ENCODE measurements around the gene KRT12. TPM values are rescaled to one million over a fixed set of nuclear protein-coding genes. Genes with fewer than 3 reads are reported as not detected.

KRT12 gene
- total and polyA plus RNA-seq, 9 of the 15 experiments (the other 6 are each of a cell fraction or from before 2014, with no cell fraction given): 0.18 to 7.0 (median 2.2) TPM

DNA sequence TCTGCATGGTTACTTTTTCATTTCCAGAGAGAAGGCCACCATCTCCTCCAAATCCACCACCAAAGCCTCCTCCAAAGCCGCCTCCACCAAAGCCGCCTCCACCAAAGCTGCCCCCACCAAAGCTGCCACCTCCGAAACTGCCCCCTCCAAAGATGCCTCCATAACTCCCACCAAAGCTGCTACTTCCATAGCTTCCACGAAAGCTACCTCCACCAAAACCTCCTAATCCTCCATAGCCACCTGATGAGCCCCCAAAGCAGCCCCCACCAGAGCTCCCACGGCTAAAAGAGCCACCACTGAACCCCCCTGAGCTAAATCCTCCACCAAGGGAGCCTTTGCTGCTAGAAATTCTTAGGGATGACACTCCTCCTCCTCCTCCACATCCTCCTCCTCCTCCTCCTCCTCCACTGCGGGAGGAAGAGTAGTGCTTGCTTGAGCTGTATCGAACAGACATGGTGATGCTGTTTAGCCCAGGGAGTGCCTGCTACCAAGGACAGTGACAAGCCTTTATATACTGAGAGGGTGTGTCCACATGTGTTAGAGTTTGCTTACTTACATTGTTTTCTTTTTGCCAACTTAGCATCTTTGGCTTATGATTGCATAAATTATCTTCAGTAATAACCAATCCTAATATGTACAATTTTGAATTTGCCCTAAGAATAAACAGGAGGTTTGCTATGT lies 44.8 kb downstream of the KRT12 start, which contains the start of gene KRT10 (continued):
- TF ChIP-seq SMARCA4 (IDR thresholded peaks at IDR 0.05) (0 out of 2 replicates have a peak, but pooled peaks have one; percentile 13), FOXK2 (conservative IDR thresholded peaks at IDR 0.05 in 1 of 2, IDR thresholded peaks at IDR 0.05 in 1 of 2; ENCODE audit: low read depth in 2 of 2) (peak; percentile 25 to 29; a peak in 2 of 4 replicates), NUFIP1 (IDR thresholded peaks at IDR 0.05; ENCODE audit: partially characterized antibody) (no peak), ZNF785 (CRISPR knock-in tag; IDR thresholded peaks at IDR 0.05) (no peak), ZNF263 (CRISPR knock-in tag; IDR thresholded peaks at IDR 0.05; ENCODE audit: borderline replicate concordance) (peak; percentile 88), RFX1 (IDR thresholded peaks at IDR 0.05) (no peak), MITF (IDR thresholded peaks at IDR 0.05) (no peak), SLC30A9 (CRISPR knock-in tag; IDR thresholded peaks at IDR 0.05) (no peak), NCOA1 (IDR thresholded peaks at IDR 0.05; ENCODE audit: low read depth) (no peak), EGR1 (conservative IDR thresholded peaks at IDR 0.05) (peak; percentile 80), ZBTB40 (IDR thresholded peaks at IDR 0.05) (no peak), ZBTB40 (CRISPR knock-in tag; IDR thresholded peaks at IDR 0.05) (no peak), MAZ (CRISPR knock-in tag; conservative IDR thresholded peaks at IDR 0.05 in 1 of 2, IDR thresholded peaks at IDR 0.05 in 1 of 2) (no peak)
- TF ChIP-seq, protein P1, sequence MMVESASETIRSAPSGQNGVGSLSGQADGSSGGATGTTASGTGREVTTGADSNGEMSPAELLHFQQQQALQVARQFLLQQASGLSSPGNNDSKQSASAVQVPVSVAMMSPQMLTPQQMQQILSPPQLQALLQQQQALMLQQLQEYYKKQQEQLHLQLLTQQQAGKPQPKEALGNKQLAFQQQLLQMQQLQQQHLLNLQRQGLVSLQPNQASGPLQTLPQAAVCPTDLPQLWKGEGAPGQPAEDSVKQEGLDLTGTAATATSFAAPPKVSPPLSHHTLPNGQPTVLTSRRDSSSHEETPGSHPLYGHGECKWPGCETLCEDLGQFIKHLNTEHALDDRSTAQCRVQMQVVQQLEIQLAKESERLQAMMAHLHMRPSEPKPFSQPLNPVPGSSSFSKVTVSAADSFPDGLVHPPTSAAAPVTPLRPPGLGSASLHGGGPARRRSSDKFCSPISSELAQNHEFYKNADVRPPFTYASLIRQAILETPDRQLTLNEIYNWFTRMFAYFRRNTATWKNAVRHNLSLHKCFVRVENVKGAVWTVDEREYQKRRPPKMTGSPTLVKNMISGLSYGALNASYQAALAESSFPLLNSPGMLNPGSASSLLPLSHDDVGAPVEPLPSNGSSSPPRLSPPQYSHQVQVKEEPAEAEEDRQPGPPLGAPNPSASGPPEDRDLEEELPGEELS (CRISPR knock-in tag; IDR thresholded peaks at IDR 0.05; ENCODE audit: borderline replicate concordance): no peak
- TF ChIP-seq, protein P2, sequence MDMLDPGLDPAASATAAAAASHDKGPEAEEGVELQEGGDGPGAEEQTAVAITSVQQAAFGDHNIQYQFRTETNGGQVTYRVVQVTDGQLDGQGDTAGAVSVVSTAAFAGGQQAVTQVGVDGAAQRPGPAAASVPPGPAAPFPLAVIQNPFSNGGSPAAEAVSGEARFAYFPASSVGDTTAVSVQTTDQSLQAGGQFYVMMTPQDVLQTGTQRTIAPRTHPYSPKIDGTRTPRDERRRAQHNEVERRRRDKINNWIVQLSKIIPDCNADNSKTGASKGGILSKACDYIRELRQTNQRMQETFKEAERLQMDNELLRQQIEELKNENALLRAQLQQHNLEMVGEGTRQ (CRISPR knock-in tag; IDR thresholded peaks at IDR 0.05): no peak
